Cardiac muscle cell (in vitro differentiated cells and primary cell): ENCODE data around the gene OR1S2. TPM values are rescaled to one million over a fixed set of nuclear protein-coding genes. Genes with fewer than 3 reads are reported as not detected.

ENCODE experiments used
- DNase-seq, 2 donors: peaks; one replicate each; pipeline versions ENCODE4 v3.0.0 to v3.0.0-alpha.2; 2010 to 2017; ENCODE audit warnings: low read depth in 1 of 2, low spot score in 1 of 2
- H3K27ac ChIP-seq: fragments of 200-600 bp; sonication (generic); 2 replicates; pipeline ENCODE4 v1.5.1; 2016
- H3K27me3 ChIP-seq: fragments of 200-600 bp; sonication (generic); 2 replicates; pipeline ENCODE4 v1.6.0; 2016; ENCODE audit warnings: control low read depth
- H3K36me3 ChIP-seq: fragments of 200-600 bp; sonication (generic); 2 replicates; pipeline ENCODE4 v1.5.1; 2016; ENCODE audit warnings: control low read depth
- H3K4me1 ChIP-seq: fragments of 200-600 bp; sonication (generic); 2 replicates; pipeline ENCODE4 v1.8.1; 2017; ENCODE audit warnings: low read depth, mild to moderate bottlenecking, mixed run types
- H3K4me3 ChIP-seq: fragments of 200-600 bp; sonication (generic); 2 replicates; pipeline ENCODE4 v1.5.1; 2016; ENCODE audit warnings: mild to moderate bottlenecking
- H3K9me3 ChIP-seq: fragments of 200-600 bp; sonication (generic); 2 replicates; pipeline ENCODE4 v1.5.1; 2017; ENCODE audit warnings: low read depth, mild to moderate bottlenecking, control low read depth
- polyA plus RNA-seq: library from polyadenylated mRNA; unstranded; fragments of >200 nt; fragmentation: Nextera tagmentation; extraction: Ambion mirVana; gene quantifications from 2 replicates; pipeline ENCODE4 v1.2.1, GENCODE V29; 2016
- total RNA-seq: library from RNA; depleted of rRNA; stranded (reverse); fragments of >200 nt; gene quantifications from 2 replicates; pipeline ENCODE4 v1.2.3, GENCODE V29; 2016
- TF ChIP-seq, protein P1 (sequence below): IDR thresholded peaks from 2 replicates; pipeline ENCODE4 v1.5.1; 2012; ENCODE audit warnings: low read depth, mild to moderate bottlenecking, low read length

OR1S2 gene
- total and polyA plus RNA-seq, 2 experiments from 2014 or later, result not detected

DNA sequence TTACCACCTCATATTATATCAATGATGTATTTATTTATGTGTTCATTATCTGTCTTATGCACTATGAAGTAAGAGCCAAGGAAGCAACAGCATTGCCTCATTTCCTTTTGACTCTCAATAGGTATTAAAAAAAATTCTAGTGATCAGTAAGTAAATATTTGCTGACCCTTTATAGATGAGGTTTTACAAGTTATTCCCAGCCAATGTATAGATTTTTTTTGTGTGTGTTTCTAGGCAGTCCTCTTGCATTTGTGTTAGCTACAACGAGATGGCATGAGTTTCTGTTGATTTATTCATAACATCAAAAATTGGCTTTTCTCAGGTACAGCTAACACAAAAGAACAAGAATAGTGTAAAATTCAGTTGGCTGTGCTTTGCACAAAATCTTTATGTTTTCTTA is 4.7 kb downstream of the OR1S2 start:
- Histone ChIP-seq H3K27me3 (no peaks in the 10 kb centered on the region), H3K27ac (no peak overlapping the region), H3K9me3 (no peaks in the 10 kb centered on the region), H3K4me1 (no peaks in the 10 kb centered on the region), H3K4me3 (no peak overlapping the region), H3K36me3 (no peaks in the 10 kb centered on the region)
- TF ChIP-seq, protein P1, sequence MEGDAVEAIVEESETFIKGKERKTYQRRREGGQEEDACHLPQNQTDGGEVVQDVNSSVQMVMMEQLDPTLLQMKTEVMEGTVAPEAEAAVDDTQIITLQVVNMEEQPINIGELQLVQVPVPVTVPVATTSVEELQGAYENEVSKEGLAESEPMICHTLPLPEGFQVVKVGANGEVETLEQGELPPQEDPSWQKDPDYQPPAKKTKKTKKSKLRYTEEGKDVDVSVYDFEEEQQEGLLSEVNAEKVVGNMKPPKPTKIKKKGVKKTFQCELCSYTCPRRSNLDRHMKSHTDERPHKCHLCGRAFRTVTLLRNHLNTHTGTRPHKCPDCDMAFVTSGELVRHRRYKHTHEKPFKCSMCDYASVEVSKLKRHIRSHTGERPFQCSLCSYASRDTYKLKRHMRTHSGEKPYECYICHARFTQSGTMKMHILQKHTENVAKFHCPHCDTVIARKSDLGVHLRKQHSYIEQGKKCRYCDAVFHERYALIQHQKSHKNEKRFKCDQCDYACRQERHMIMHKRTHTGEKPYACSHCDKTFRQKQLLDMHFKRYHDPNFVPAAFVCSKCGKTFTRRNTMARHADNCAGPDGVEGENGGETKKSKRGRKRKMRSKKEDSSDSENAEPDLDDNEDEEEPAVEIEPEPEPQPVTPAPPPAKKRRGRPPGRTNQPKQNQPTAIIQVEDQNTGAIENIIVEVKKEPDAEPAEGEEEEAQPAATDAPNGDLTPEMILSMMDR, result no peak
- DNase-seq, result no peak

DNA sequence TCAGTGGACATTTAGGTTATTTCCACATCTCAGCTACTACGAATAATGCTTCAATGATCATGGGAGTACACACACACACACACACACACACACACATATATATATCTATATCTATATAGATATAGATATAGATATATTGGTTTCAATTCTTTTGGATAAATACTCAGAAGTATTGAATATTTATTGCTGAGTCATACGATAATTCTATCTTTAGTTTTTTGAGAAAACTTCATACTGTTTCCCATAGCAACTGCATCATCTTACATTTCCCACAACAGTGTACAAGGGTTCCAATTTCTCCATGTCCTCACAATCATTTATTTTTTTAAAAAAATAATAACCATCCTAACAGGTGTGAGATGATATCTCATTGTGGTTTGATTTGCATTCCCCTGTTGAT is 8.0 kb downstream of the OR1S2 start:
- Histone ChIP-seq H3K4me3 (no peak overlapping the region), H3K9me3 (no peaks in the 10 kb centered on the region), H3K4me1 (no peaks in the 10 kb centered on the region), H3K27me3 (no peaks in the 10 kb centered on the region), H3K36me3 (no peaks in the 10 kb centered on the region), H3K27ac (no peak overlapping the region)
- TF ChIP-seq, protein P1, result no peak
- no peak for DNase-seq

DNA sequence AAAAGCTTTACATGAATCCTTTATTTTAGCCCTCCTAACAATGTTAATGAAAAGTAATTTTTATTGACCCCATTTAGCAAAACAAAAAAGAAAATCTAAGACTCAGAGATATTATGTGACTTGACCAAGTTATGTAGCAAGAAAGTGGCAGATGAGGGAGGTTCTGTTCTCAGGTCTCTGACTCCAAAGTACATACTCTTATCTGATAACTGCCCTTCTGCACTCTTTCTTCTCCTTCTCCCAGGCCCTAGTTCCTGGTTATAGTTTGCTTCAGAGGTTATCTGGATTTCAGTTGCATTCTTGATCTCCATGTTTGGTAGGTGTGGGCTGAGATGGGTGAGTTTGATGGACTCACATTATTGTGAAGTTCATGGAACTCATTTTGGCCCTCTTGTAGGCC is 10.6 kb downstream of the OR1S2 start:
- Histone ChIP-seq H3K4me3 (no peak overlapping the region), H3K27ac (no peak overlapping the region), H3K9me3 (no peaks in the 10 kb centered on the region), H3K27me3 (no peaks in the 10 kb centered on the region), H3K36me3 (no peaks in the 10 kb centered on the region), H3K4me1 (no peaks in the 10 kb centered on the region)
- TF ChIP-seq, protein P1, result no peak
- DNase-seq, result no peak

DNA sequence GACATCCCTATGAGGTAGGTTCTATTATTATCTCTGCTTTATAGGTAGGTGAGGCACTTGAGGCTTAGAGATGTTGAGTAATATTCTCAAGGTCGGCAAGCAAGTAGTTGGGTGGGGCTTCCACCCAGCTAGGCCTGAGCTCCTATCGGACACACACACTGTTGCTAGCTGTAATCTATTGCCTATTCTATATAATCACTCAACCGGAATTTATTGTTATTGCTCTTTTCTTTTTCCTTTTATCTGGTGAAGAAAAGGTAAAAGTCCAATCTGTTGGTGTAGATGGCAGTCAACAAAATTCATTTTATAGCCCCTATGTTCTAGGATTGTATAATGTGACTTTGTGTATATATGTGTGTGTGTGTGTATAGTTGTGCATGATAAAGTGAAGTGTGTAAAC is 11.7 kb downstream of the OR1S2 start:
- H3K9me3 ChIP-seq, result no peaks in the 10 kb centered on the region
- no peaks in the 10 kb centered on the region for H3K4me1 ChIP-seq
- no peak for DNase-seq
- H3K27me3 ChIP-seq, result no peaks in the 10 kb centered on the region
- H3K36me3 ChIP-seq, result no peaks in the 10 kb centered on the region
- TF ChIP-seq, protein P1, result no peak
- H3K4me3 ChIP-seq, result no peak overlapping the region
- no peak overlapping the region for H3K27ac ChIP-seq

DNA sequence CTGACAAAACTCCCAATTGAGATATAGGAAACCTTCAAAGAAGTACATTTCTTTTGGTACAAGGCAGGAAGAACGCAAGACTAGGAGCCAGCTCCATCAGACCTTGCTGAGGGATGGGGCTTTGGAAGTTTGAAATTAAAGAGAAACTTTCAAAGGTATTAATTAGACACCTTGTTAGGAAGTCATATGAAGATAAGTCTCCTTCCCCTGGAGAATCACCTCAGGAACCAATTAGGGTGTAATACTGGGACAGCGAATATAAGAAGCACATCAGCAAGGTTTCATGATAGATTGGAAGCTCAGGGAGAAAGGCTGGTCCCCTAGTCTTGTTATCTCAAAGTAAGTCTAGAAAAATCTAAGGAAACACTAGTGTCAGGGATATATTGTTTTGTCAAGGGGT is 15.2 kb downstream of the OR1S2 start, which contains the start of gene OR9Q2:
OR9Q2 (plus strand) TSS at position 301 of the 400 bp plus-strand sequence. CDS start 1,421 bp downstream, outside the sequence.
- H3K9me3 ChIP-seq, result no peaks in the 10 kb centered on the region
- no peaks in the 10 kb centered on the region for H3K36me3 ChIP-seq
- no peak within 1 kb of the TSS for H3K4me3 ChIP-seq
- TF ChIP-seq, protein P1, result no peak
- DNase-seq, result no peak
- no peak within 1 kb of the TSS for H3K27ac ChIP-seq
- H3K27me3 ChIP-seq, result no peaks in the 10 kb centered on the region
- no peaks in the 10 kb centered on the region for H3K4me1 ChIP-seq

DNA sequence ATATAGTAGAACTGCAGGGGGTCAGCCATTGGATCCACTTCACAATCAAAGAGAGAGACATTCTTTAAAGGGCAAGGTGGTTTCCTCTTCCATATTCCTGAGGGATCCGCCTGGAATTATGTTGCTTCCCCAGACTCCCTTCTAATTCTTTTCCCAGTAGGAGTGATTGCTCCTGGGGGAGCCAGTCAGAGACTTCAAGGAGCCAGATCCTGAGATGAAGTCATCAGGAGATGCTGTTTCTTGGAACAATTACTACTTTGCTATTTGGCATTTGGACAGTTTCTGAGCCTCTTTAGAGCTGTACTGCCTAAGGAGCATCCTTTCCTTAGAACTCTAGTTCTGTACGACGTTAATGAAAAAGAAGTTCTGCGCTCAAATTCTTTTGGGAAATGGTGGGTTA is 17.0 kb downstream of the OR1S2 start:
- Histone ChIP-seq H3K4me1 (no peaks in the 10 kb centered on the region), H3K9me3 (no peaks in the 10 kb centered on the region), H3K36me3 (no peaks in the 10 kb centered on the region), H3K27me3 (no peaks in the 10 kb centered on the region), H3K27ac (no peak overlapping the region), H3K4me3 (no peak overlapping the region)
- TF ChIP-seq, protein P1, result no peak
- no peak for DNase-seq
